DOHH2 (cell line): ENCODE measurements around the gene LDHA.

Source experiments
- CTCF ChIP-seq: fragments of 200-600 bp; sonication (generic); IDR thresholded peaks from one replicate; pipeline ENCODE4 v1.5.1; 2014; ENCODE audit warnings: antibody characterized with exemption, mild to moderate bottlenecking, low read depth, low read length; ENCODE audit not compliant: poor library complexity, severe bottlenecking
- EZH2phosphoT487 ChIP-seq: fragments of 200-600 bp; sonication (generic); IDR thresholded peaks from 2 replicates; pipeline ENCODE4 v1.6.1; 2017; ENCODE audit warnings: borderline replicate concordance, mild to moderate bottlenecking, antibody characterized with exemption, low read length, moderate library complexity, mixed read lengths

- TF ChIP-seq EZH2phosphoT487 (no peak), CTCF (no peak)
Measured at GRCh38 chr11:18361154-18361553, 33.2 kb upstream of the LDHA start.
